AG09309 (cell line): ENCODE data around the gene INTS14.

Experiments used
- DNase-seq: peaks from one replicate; pipeline ENCODE4 v3.0.0-alpha.2; 2010; ENCODE audit warnings: low read depth
- H3K4me3 ChIP-seq: 2 replicates; pipeline ENCODE4 v1.5.1; 2011; ENCODE audit warnings: mild to moderate bottlenecking, low read depth, low read length, moderate library complexity; ENCODE audit not compliant: control insufficient read depth
- CTCF ChIP-seq: IDR thresholded peaks from 2 replicates; pipeline ENCODE4 v1.5.1; 2011; ENCODE audit warnings: mild to moderate bottlenecking, low read depth, low read length, inconsistent platforms; ENCODE audit not compliant: insufficient read depth, control insufficient read depth; ENCODE audit errors: missing control alignments

Gene INTS14

GRCh38 chr15:65577129-65577996 lies 33.6 kb downstream of the INTS14 start:
- H3K4me3 ChIP-seq: no peak overlapping the region
- no peak for DNase-seq
- no peak for TF ChIP-seq CTCF

GRCh38 chr15:65576664-65577063 lies 34.3 kb downstream of the INTS14 start:
- no peak for TF ChIP-seq CTCF
- H3K4me3 ChIP-seq: no peak overlapping the region
- peak; percentile 21 for DNase-seq

GRCh38 chr15:65571971-65572370 lies 39.0 kb downstream of the INTS14 start:
- DNase-seq: no peak
- TF ChIP-seq CTCF: no peak
- no peak overlapping the region for H3K4me3 ChIP-seq

- DNase-seq: no peak
- TF ChIP-seq CTCF: no peak
Measured at GRCh38 chr15:65569728-65570127, 41.2 kb downstream of the INTS14 start.

GRCh38 chr15:65561934-65562333 lies 49.0 kb downstream of the INTS14 start:
- no peak for DNase-seq
- H3K4me3 ChIP-seq: no peak overlapping the region
- TF ChIP-seq CTCF: no peak

More at GRCh38 chr15:65569728-65570127, 41.2 kb downstream of the INTS14 start:
- no peak overlapping the region for H3K4me3 ChIP-seq

- no peak overlapping the region for H3K4me3 ChIP-seq
- no peak for TF ChIP-seq CTCF
- no peak for DNase-seq
Measured at GRCh38 chr15:65559941-65560340, 51.0 kb downstream of the INTS14 start.
